HepG2 (cell line): ENCODE measurements around the gene KAT7. TPM values are rescaled to one million over a fixed set of nuclear protein-coding genes. Genes with fewer than 3 reads are reported as not detected.

Experiments used
- ATAC-seq: fragments of 200-7000 bp; cut with Tn5 transposase; 3 replicates; pipeline ENCODE4 v1.9.1; 2020; ENCODE audit warnings: mild to moderate bottlenecking, moderate library complexity
- BruUV-seq: library from RNA; stranded (reverse); fragments of 400-500 nt; replicated peaks from 2 replicates; lab custom pipeline; 2021; lab: Mats Ljungman, UMichigan
- CTCF ChIA-PET: fragments of 300-600 bp; formaldehyde crosslinking; extraction: SDS; loops from one replicate; lab custom pipeline; 2021; ENCODE audit warnings: low total read pairs, inconsistent platforms, low intra/inter-chr PET ratio; lab: Yijun Ruan, JAX
- POLR2A ChIA-PET: fragments of 350-600 bp; sonication (Branson Sonifier 250); formaldehyde crosslinking; loops from one replicate; lab custom pipeline; 2020; ENCODE audit warnings: antibody characterized with exemption, inconsistent platforms; lab: Yijun Ruan, JAX
- DNase-seq: peaks from one replicate; pipeline ENCODE4 v3.0.0-alpha.2; 2015; ENCODE audit warnings: low spot score
- FAIRE-seq: peaks from 3 replicates; lab custom pipeline; 2011; peaks lifted over from hg19 to GRCh38; lab: Jason Lieb, UNC
- H2AFZ ChIP-seq: one replicate; pipeline ENCODE4 v1.6.1; 2011; ENCODE audit warnings: low read length, inconsistent platforms
- H3K27ac ChIP-seq: fragments of 300-600 bp; 3 replicates; pipeline ENCODE4 v1.8.0; 2011; ENCODE audit warnings: mixed run types, mild to moderate bottlenecking, mixed read lengths, low read length, inconsistent platforms; ENCODE audit not compliant: insufficient read depth; ENCODE audit errors: extremely low read length
- H3K27me3 ChIP-seq, 2 experiments: fragments of 200-600 bp in 1 of 2; 2 replicates in 1 of 2; 3 replicates in 1 of 2; pipeline versions ENCODE4 v1.6.0 to v1.8.0; 2011; ENCODE audit warnings: low read length in 2 of 2, mild to moderate bottlenecking in 2 of 2, moderate library complexity in 2 of 2, inconsistent platforms in 1 of 2; ENCODE audit not compliant: insufficient read depth in 2 of 2, control insufficient read depth in 1 of 2
- H3K36me3 ChIP-seq, 2 experiments: fragments of 200-600 bp in 1 of 2; replicated peaks in 1 of 2; 2 replicates in 1 of 2; 3 replicates in 1 of 2; pipeline versions ENCODE4 v1.5.1 to v1.8.0; 2011; ENCODE audit warnings: low read length in 2 of 2, inconsistent platforms in 1 of 2; ENCODE audit not compliant: insufficient read depth in 2 of 2, control insufficient read depth in 1 of 2
- H3K4me1 ChIP-seq: 2 replicates; pipeline ENCODE4 v1.5.1; 2012; ENCODE audit warnings: low read length, inconsistent platforms; ENCODE audit not compliant: insufficient read depth
- H3K4me2 ChIP-seq: 2 replicates; pipeline ENCODE4 v1.6.0; 2011; ENCODE audit warnings: low read depth, low read length, inconsistent platforms
- H3K4me3 ChIP-seq, 3 experiments: fragments of 200-600 bp in 1 of 3; sonication (generic), shearing (Covaris generic) in 1 of 3; replicated peaks in 1 of 3; 2 replicates each; pipeline ENCODE4 v1.5.1; 2011 to 2016; ENCODE audit warnings: low read length in 3 of 3, inconsistent platforms in 2 of 3, low read depth in 2 of 3, mild to moderate bottlenecking in 2 of 3, control low read depth in 1 of 3, mixed read lengths in 1 of 3; ENCODE audit not compliant: insufficient read depth in 1 of 3
- H3K79me2 ChIP-seq: one replicate; pipeline ENCODE4 v1.6.1; 2011; ENCODE audit warnings: low read length, inconsistent platforms; ENCODE audit not compliant: insufficient read depth
- H3K9ac ChIP-seq: 2 replicates; pipeline ENCODE4 v1.6.0; 2011; ENCODE audit warnings: mild to moderate bottlenecking, low read depth, low read length, inconsistent platforms; ENCODE audit not compliant: insufficient read depth
- H3K9me3 ChIP-seq: 2 replicates; pipeline ENCODE4 v1.5.1; 2012; ENCODE audit warnings: mild to moderate bottlenecking, low read length
- H4K20me1 ChIP-seq: 2 replicates; pipeline ENCODE4 v1.6.0; 2011; ENCODE audit warnings: inconsistent platforms, mild to moderate bottlenecking, low read length, moderate library complexity; ENCODE audit not compliant: insufficient read depth
- ERF ChIP-seq: IDR thresholded peaks from 2 replicates; pipeline ENCODE4 v1.6.1; 2018; ENCODE audit warnings: missing biosample characterization, missing genetic modification reagents
- KLF11 ChIP-seq: IDR thresholded peaks from 2 replicates; pipeline ENCODE4 v1.6.1; 2016; ENCODE audit warnings: missing compliant biosample characterization
- NCOA5 ChIP-seq: sonication (generic); formaldehyde crosslinking; IDR thresholded peaks from 2 replicates; pipeline ENCODE4 v1.4.0; 2020; ENCODE audit warnings: missing genetic modification reagents
- ZNF205 ChIP-seq: IDR thresholded peaks from 2 replicates; pipeline ENCODE4 v1.6.1; 2018; ENCODE audit warnings: missing biosample characterization, missing genetic modification reagents
- ZNF362 ChIP-seq: sonication (generic); formaldehyde crosslinking; IDR thresholded peaks from 2 replicates; pipeline ENCODE4 v1.4.0; 2020; ENCODE audit warnings: missing genetic modification reagents, mild to moderate bottlenecking, borderline replicate concordance
- ZNF639 ChIP-seq: conservative IDR thresholded peaks from 2 replicates; pipeline ENCODE4 v1.6.1; 2018; ENCODE audit warnings: missing genetic modification reagents
- ZNF737 ChIP-seq: sonication (generic); formaldehyde crosslinking; IDR thresholded peaks from 2 replicates; pipeline ENCODE4 v1.5.0; 2020; ENCODE audit warnings: missing genetic modification reagents, mild to moderate bottlenecking, borderline replicate concordance
- WGBS: methylation state at CpG from one replicate; pipeline ENCODE4 v1.1.6; 2017; ENCODE audit warnings: low lambda C conversion rate; 5-methylcytosine and 5-hydroxymethylcytosine counted together
- in situ Hi-C: cut with HindIII; loops from 2 replicates; pipeline ENCODE4 v1.10.0; 2017; ENCODE audit warnings: low pct_unique_long_range_greater_than_20kb; ENCODE audit not compliant: extremely low pct_ligation_motif_present
- intact Hi-C: fragments of 100-400 bp; cut with micrococcal nuclease; formaldehyde crosslinking; loops from one replicate; pipeline ENCODE4 v1.10.0; 2022; ENCODE audit not compliant: unreplicated experiment
- polyA plus RNA-seq, 8 experiments: library from polyadenylated mRNA; depleted of rRNA in 3 of 8; stranded (reverse) in 7 of 8; unstranded in 1 of 8; fragments of >200 nt; fragmentation: Illumina TruSeq in 4 of 8; extraction: Trizol in 4 of 8; gene quantifications; 2 replicates each; pipeline versions ENCODE4 v1.2.1 to v1.2.3, GENCODE V29; 2011 to 2016; ENCODE audit warnings: low read depth in 4 of 8, missing spikeins in 1 of 8, mixed read lengths in 1 of 8; ENCODE audit not compliant: insufficient read depth in 1 of 8
- total RNA-seq, 5 experiments: library from RNA; depleted of rRNA; stranded (reverse); fragments of >200 nt; fragmentation: Illumina TruSeq; extraction: Trizol; gene quantifications; 2 replicates each; pipeline ENCODE4 v1.2.3, GENCODE V29; 2016; ENCODE audit warnings: low read depth in 1 of 5
- TF ChIP-seq, protein P1 (sequence below): sonication (generic); formaldehyde crosslinking; IDR thresholded peaks from 2 replicates; pipeline ENCODE4 v1.4.0; 2020; ENCODE audit warnings: mild to moderate bottlenecking, missing genetic modification reagents

The KAT7 gene
- total and polyA plus RNA-seq, 2 of the 13 experiments (the other 11 are each of a cell fraction or from before 2014, with no cell fraction given) = 21.2 to 39.2 TPM

DNA sequence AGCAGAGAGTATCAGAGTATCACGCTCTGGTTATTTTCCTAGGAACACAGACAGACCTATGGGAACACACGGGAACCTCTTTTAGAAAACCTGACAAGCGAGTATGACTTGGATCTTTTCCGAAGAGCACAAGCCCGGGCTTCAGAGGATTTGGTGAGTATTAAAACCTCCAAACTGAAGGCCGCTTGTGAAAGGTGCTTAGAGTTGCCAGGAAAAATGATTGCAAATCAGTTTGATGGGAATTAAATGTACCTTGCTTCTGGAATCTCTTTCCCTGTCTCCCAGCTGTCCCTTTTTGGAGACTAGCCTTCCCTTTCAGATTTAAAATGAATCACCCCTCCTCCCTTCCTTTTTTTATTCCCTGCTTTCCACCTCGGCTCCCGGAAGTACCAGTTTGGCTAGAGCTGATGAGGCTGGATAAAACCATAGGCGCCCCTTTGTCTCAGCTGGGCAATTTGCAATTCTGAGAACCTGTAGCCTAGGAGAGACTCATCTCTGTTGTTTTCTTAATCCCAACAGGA lies 27.3 kb downstream of the KAT7 start:
- TF ChIP-seq ERF (CRISPR knock-in tag) (no peak), ZNF362 (CRISPR knock-in tag) (no peak), ZNF205 (no peak), KLF11 (no peak), ZNF737 (CRISPR knock-in tag) (no peak), NCOA5 (no peak), ZNF639 (CRISPR knock-in tag) (no peak)
- TF ChIP-seq, protein P1, sequence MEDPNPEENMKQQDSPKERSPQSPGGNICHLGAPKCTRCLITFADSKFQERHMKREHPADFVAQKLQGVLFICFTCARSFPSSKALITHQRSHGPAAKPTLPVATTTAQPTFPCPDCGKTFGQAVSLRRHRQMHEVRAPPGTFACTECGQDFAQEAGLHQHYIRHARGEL (CRISPR knock-in tag) = no peak
- no peaks in the 10 kb centered on the region for H3K9me3 ChIP-seq
- ATAC-seq = no peak
- H2AFZ ChIP-seq = no peak overlapping the region
- FAIRE-seq = no peak
- no peak overlapping the region for H3K9ac ChIP-seq
- no peaks in the 10 kb centered on the region for H3K79me2 ChIP-seq
- ChIA-PET POLR2A (no interaction called here), CTCF (no interaction called here)
- no peak overlapping the region for H3K27ac ChIP-seq
- no peak overlapping the region for H3K4me3 ChIP-seq
- no peak for DNase-seq
- peaks cover 40 to 82% of the 10 kb centered on the region in 2 experiments for H3K36me3 ChIP-seq
- no TSS peak for BruUV-seq
- H4K20me1 ChIP-seq = no peaks in the 10 kb centered on the region
- intact Hi-C loops (no loop called here), in situ Hi-C loops (no loop called here)
- H3K27me3 ChIP-seq = no peaks in the 10 kb centered on the region
- no peaks in the 10 kb centered on the region for H3K4me1 ChIP-seq
- 95% methylated on average over 9 of the region's 9 CpGs for WGBS
- no peak overlapping the region for H3K4me2 ChIP-seq
